ENCODE results near the gene MRPS27. TPM values are rescaled to one million over a fixed set of nuclear protein-coding genes. Genes with fewer than 3 reads are reported as not detected.

MRPS27 gene
- total RNA-seq, 4 donors from 2014 or later: 32.8 to 55.0 (median 44.0) TPM

DNA sequence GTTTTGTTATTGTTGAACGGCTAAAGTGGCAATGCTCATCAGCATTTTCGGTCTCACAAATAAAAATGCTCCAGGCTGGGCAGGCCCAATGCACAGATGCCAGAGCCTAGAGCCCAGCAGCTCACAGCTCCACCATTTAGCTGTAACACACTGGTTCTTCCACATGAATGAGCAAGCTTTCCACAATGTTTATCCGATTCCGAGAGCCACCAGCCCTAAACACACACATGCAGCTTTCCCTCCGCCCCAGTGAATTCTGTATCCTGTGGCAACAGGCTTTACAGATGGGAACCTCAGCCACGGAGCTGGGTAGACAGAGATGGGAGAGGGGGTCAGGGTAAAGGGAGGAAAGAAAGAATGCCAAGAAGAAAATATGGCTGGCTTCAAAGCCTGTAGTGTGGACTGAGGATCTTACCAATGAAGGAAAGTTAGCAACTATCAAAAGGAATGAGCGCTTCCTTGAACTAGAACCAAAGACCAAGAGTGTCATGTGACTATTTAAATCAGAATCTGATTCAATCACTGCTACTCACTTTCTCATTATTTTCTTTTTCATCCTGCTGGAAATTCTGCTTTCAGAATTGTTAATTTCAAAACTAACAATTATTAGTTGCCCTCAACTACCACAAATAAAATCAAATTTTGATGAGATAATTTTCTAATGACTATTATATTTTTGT lies 77.1 kb downstream of the MRPS27 start:
- no peak overlapping the region for H3K4me3 ChIP-seq (ENCODE audit: low read depth, poor library complexity, severe bottlenecking)
- WGBS, 2 donors: 95 to 97% methylated on average over 7 of the region's 7 CpGs
- no peak for DNase-seq (ENCODE audit: low spot score in 2 of 2)
- TF ChIP-seq CTCF (IDR thresholded peaks at IDR 0.05): no peak
- no peak for TF ChIP-seq POLR2A (IDR thresholded peaks at IDR 0.05)
- intact Hi-C loops (cut with DNase I; ENCODE audit: low total_unique reads): loop anchor here (10.0 kb wide), 1 partner anchor 108 kb away; no protein-coding TSS in a partner anchor

DNA sequence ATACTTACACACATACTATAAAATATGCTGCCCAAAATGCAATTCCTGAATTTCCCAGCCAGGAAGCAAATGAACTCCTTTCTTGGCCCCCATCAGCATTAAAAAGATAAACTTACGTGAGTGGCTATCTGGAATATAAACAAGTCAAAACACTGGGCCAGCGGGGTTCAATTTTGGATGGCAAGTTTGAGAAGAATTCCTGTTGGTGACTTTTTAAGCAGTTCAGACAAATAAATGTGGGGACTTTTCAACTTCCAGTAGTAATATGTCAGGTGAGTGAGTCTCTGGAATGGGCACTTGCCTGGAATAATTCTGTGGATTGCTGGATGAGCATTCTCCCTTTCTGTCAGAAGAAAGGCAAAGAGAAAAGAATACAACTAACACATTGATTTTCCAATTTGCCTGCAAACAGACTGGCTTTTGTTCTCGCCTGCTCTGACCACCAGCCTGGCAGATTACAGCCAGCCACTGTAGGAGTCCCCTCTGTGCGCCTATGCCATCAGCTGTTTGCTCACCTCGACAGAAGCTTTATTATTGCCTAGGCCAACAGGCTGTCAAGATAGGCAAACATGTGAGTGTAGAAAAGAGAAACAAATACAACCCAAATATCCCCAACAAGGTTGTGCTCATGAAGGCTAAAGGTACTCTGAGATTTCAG lies 78.6 kb downstream of the MRPS27 start:
- H3K4me3 ChIP-seq (ENCODE audit: low read depth, poor library complexity, severe bottlenecking): no peak overlapping the region
- 80 to 89% methylated on average over 5 of the region's 5 CpGs for WGBS, 2 donors
- intact Hi-C loops (cut with DNase I; ENCODE audit: low total_unique reads): loop anchor here (10.0 kb wide), 1 partner anchor 107 kb away; no protein-coding TSS in a partner anchor
- TF ChIP-seq POLR2A (IDR thresholded peaks at IDR 0.05) (no peak), CTCF (IDR thresholded peaks at IDR 0.05) (no peak)
- DNase-seq (ENCODE audit: low spot score in 2 of 2): no peak

DNA sequence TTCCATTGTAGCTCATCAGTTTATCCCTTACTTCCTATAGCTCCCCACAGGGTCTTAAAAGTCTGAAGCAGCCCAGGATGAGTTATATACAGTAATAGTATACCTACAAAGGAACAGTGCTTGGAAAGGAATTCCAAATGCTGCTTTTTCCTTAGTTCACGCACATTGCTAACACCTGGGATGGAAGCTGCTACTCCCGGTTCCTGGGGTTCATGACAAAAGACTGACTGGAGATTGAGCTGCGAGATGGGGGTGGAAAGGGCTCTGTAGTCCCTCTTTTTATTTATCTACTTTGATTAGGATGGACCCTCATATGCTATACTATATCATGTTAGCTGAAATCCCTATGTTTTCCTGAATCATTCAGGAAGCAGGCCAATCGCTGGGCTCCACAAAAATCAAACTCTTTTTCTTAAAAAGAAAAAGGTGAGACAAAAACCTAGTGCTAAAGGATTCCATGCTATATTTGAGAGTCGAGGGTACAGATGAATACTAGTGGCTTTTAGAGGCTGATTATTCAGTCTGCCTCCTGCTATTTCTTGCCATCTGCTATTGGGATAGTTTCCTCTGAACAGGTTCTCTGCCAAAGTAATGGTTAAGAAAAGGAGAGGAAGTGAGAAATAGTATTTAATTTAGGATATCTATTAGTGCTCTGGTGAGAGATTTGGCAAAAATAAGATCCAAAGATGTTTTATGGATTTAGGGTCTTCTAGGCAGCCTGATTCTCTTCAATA lies 81.2 kb downstream of the MRPS27 start:
- 91 to 98% methylated on average over 5 of the region's 5 CpGs for WGBS, 2 donors
- no peak for TF ChIP-seq CTCF (IDR thresholded peaks at IDR 0.05)
- TF ChIP-seq POLR2A (IDR thresholded peaks at IDR 0.05): no peak
- intact Hi-C loops (cut with DNase I; ENCODE audit: low total_unique reads): no loop called here
- no peak overlapping the region for H3K4me3 ChIP-seq (ENCODE audit: low read depth, poor library complexity, severe bottlenecking)
- DNase-seq (ENCODE audit: low spot score in 2 of 2): no peak

DNA sequence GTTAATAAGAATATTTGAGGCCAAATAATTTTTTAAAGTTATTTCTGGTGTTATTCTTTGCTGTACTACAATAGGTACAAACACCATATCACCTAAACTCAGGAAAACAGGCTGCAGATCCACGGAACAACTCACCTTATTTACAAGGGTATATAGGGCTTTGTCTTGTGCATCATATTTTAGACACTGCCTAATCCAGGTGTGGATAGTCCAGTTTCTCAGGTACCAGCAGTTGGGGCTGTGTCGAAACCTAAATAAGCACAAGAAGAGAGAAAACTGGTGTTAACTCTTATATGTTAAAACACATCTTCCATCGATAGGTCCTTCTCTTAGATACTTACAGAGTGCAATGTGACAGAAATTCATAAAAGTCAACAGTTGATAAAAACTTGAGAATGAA lies 82.2 kb downstream of the MRPS27 start:
- 90 to 97% methylated on average over 3 of the region's 3 CpGs for WGBS, 2 donors
- no peak for DNase-seq (ENCODE audit: low spot score in 2 of 2)
- TF ChIP-seq POLR2A (IDR thresholded peaks at IDR 0.05) (no peak), CTCF (IDR thresholded peaks at IDR 0.05) (no peak)
- intact Hi-C loops (cut with DNase I; ENCODE audit: low total_unique reads): no loop called here
- no peak overlapping the region for H3K4me3 ChIP-seq (ENCODE audit: low read depth, poor library complexity, severe bottlenecking)

DNA sequence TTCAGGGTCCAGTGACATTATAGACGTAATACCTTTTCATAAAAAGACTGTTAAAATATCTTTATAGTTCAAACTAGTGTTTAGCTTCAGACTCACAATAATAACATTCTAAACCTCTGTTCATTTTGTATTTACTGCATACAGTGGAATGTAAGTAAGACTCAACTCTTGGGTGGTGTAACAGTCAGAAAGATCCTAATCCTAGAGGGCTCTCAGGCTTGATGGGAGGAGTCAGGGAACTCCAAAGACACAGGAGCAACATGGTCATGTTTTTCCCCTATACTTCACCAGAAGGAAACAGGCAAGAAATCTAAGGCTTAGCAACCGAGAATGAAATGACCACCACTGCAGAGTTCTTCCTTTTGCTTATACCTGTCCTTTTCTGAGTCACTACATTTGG lies 82.6 kb downstream of the MRPS27 start:
- intact Hi-C loops (cut with DNase I; ENCODE audit: low total_unique reads): no loop called here
- DNase-seq (ENCODE audit: low spot score in 2 of 2): no peak
- H3K4me3 ChIP-seq (ENCODE audit: low read depth, poor library complexity, severe bottlenecking): no peak overlapping the region
- TF ChIP-seq POLR2A (IDR thresholded peaks at IDR 0.05) (no peak), CTCF (IDR thresholded peaks at IDR 0.05) (no peak)
- 93 to 97% methylated on average over 2 of the region's 2 CpGs for WGBS, 2 donors
